Right forelimb (tissue), 1 donor: ENCODE results near the gene RPA3.
"Not testable (repeated sequence)": the region's sequence is repeated elsewhere in the genome, so short reads cannot be mapped to it uniquely, and the experiment has no call there.

Experiments used
- DNase-seq: peaks from one replicate; pipeline ENCODE4 v3.0.0-alpha.2; 2018

Gene RPA3

GRCh38 chr7:7688956-7689355 is 29.5 kb downstream of the RPA3 start:
- no peak for DNase-seq

DNA sequence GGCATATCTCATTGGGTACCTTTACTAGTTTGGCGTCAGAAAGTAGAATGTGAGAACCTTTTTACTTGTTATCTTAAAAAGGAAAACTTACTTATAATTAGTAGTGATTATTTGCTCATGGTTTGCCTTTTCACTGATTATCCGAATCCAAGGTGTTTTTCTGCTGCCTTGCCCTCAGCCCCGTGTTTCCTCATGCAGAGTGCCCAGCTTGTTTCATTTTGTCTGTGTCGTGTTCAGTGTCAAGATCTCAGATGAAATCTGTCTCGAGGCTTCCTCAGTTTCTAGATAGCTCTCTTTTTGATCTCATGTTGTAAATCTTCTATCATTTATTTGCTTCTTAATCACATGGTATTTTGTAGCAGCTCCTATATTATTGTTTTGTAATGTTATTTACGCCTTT is 30.1 kb downstream of the RPA3 start:
- DNase-seq: no peak

GRCh38 chr7:7687800-7688199 is 30.6 kb downstream of the RPA3 start:
- no peak for DNase-seq

GRCh38 chr7:7686811-7687508 is 31.4 kb downstream of the RPA3 start:
- DNase-seq: no peak

- DNase-seq: no peak
Observed at GRCh38 chr7:7682861-7683260, 35.5 kb downstream of the RPA3 start.

- DNase-seq: no peak
Observed at GRCh38 chr7:7681936-7682329, 36.5 kb downstream of the RPA3 start.

- no peak for DNase-seq
Observed at GRCh38 chr7:7681191-7681935, 37.0 kb downstream of the RPA3 start.

GRCh38 chr7:7679640-7680039 is 38.8 kb downstream of the RPA3 start:
- not testable (repeated sequence) for DNase-seq

DNA sequence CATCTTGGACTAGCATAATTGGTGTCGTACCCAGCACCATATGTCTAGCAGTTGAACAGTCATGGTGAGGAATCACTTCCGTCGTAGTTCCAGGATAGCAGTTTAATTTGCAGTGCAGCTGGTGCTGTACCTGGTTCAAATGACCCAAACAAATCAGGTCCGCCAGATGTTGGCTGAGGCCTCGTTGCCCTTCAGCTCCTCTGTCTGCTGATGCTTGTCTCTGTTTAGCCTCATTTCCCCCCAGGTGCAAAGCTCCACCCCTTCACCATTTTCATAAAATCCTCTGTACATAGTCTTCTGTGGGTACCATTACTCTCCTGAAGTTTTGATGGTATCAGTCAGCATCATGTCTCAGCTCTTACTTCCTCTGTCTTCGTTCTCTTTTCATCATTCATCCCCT is 42.7 kb downstream of the RPA3 start:
- no peak for DNase-seq

DNA sequence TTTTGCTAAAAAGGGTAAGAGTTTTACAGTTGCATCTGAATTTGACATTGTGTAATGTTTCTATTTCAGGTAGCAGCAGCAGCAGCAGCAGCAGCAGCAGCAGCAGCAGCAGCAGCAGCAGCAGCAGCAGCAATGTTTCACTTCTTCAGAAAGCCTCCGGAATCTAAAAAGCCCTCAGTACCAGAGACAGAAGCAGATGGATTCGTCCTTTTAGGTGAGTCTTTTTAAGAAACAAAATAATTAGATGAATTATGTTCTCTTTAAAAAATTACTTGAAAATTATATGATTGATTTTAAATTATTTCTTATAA is 45.2 kb downstream of the RPA3 start:
- no peak for DNase-seq

- DNase-seq: no peak
Observed at GRCh38 chr7:7672545-7673239, 45.7 kb downstream of the RPA3 start.

DNA sequence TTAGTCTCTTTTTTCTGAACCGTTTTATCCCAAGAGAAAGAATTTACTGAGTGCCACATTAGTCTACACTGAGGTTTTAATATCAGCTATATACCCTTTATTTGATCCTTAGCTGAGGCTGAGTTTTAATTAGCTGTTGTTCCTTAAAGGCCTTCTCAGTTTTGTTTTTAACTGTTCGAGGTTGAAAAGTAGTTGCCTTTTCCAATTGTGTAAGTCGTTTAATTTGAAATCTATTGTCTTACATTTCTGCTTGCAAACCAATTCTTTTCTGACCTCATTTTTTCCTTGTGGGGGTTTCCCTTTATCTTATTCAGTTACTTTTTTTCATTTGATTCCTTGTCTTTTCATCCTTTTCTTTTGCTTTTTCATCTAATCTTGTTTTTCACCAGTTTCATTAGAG is 47.0 kb downstream of the RPA3 start:
- no peak for DNase-seq

- no peak for DNase-seq
Observed at GRCh38 chr7:7670490-7670889, 47.9 kb downstream of the RPA3 start.

DNA sequence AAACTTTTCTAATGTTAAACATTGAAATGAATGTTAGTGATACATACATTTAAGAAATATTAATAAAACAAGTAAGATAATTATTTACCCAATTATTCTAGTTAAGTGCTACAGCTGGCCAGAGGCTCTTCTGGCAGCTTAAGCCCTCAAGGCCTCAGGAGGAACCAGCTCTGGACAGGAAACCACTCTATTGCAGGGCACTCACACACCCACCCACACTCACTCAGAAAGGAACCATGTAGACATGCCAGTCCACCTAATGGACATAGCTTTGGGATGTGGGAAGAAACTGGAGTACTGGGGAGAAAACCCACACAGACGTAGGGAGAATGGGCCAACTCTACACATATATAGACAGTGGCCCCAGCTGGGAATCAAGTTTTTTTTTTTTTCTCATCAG is 49.7 kb downstream of the RPA3 start:
- DNase-seq: no peak

DNA sequence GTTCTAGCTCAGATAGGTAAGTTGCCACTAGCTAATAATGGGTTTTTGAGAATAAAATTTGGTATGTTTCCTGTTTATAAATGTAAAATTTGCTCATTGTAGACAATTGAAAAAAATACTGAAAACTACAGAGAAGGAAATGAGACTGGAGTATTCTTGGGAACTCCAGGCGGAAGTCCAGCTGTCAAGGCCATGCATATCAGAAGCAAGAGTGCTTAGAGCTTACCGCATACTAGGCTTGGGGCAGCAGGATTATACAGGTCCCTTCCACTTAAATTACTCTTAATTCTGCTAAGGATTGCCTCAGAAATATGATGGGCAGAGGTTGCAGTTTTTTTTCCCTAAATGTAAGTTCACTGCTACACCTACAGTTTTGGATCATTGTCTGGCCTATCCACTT is 51.2 kb downstream of the RPA3 start:
- no peak for DNase-seq

GRCh38 chr7:7665031-7665430 is 53.4 kb downstream of the RPA3 start:
- DNase-seq: no peak

- DNase-seq: no peak
Observed at GRCh38 chr7:7664291-7664690, 54.1 kb downstream of the RPA3 start.

DNA sequence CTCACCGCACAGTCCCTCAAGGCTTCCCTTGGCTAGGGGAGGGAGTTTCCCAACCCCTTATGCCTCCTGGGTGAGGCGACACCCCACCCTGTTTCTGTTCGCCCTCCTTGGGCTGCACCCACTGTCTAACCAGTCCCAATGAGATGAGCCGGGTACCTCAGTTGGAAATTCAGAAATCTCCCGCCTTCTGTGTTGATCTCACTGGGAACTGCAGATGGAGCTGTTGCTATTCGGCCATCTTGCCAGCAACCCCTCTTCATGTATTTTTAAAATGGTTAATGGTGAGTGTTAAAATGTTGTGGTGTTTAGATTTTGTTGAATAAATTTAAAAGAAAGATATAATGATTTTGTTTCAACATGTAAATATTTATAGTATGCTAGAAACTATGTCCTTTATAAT is 55.9 kb downstream of the RPA3 start:
- no peak for DNase-seq

DNA sequence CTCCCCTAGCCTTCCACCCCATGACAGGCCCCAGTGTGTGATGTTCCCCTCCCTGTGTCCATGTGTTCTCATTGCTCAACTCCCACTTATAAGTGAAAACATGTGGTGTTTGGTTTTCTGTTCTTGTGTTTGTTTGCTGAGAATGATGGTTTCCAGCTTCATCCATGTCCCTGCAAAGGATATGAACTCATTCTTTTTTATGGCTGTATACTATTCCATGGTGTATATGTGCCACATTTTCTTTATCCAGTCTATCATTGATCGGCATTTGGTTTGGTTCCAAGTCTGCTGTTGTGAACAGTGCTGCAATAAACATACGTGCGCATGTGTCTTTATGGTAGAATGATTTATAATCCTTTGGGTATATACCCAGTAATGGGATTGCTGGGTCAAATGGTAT is 61.9 kb downstream of the RPA3 start:
- DNase-seq: not testable (repeated sequence)

- DNase-seq: no peak
Observed at GRCh38 chr7:7654964-7655715, 63.3 kb downstream of the RPA3 start.

- DNase-seq: no peak
Observed at GRCh38 chr7:7653593-7654187, 64.7 kb downstream of the RPA3 start.

GRCh38 chr7:7652798-7653540 is 65.4 kb downstream of the RPA3 start:
- no peak for DNase-seq
